ENCODE results near the gene STOX1. TPM values are rescaled to one million over a fixed set of nuclear protein-coding genes. Genes with fewer than 3 reads are reported as not detected.

Gene STOX1
- total and polyA plus RNA-seq, 2 of the 8 experiments (the other 6 are each of a cell fraction or from before 2014, with no cell fraction given): 0.92 to 2.6 TPM

DNA sequence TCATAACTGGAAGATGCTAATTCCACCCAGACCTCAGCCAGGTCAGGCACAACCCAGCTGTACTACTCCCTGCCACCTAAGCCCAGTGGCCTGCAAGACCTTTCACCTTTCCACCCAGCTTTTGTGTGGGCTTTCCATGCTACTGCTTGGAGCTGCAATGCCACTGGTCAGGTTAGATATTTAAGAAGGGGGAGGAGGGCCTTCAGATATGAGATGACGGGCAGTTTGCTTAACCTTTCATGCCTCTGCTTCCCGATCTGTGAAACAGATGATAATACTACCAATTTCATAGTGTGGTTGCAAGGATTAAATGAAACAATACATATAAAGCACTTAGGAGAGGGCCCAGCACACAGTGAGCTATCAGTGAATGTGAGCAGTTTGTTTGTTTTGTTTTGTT lies 20.9 kb downstream of the STOX1 start:
- Histone ChIP-seq H3K14ac (ENCODE audit: insufficient read length) (no peak overlapping the region), H3K23ac (ENCODE audit: insufficient read length) (no peak overlapping the region), H2BK20ac (ENCODE audit: low read length) (no peak overlapping the region), H3K79me1 (ENCODE audit: low read depth, low read length) (no peaks in the 10 kb centered on the region), H4K5ac (ENCODE audit: insufficient read length, low read depth, low read length) (peak overlapping the region; percentile 15), H3K4me3 (ENCODE audit: extremely low read depth in 1 of 4, insufficient read depth in 2 of 4, low read depth in 3 of 4, low read length in 4 of 4) (no peak overlapping the region), H2BK15ac (ENCODE audit: low read length) (no peak overlapping the region), H3K18ac (ENCODE audit: extremely low read depth, low read length) (no peak overlapping the region), H2BK120ac (replicated peaks; ENCODE audit: low read depth, low read length) (no peak overlapping the region), H2AFZ (ENCODE audit: low read length) (no peak overlapping the region), H3K9ac (replicated peaks in 1 of 4; ENCODE audit: extremely low read depth in 1 of 4, low read depth in 3 of 4, low read length in 3 of 4) (no peak overlapping the region), H3K23me2 (ENCODE audit: low read depth, low read length) (no peaks in the 10 kb centered on the region), H4K20me1 (replicated peaks in 1 of 2; ENCODE audit: control insufficient read depth in 1 of 2, insufficient read depth in 2 of 2, low read length in 2 of 2) (no peaks in the 10 kb centered on the region), H4K91ac (replicated peaks; ENCODE audit: insufficient read length, low read length) (no peak overlapping the region), H3K9me3 (ENCODE audit: insufficient read depth in 2 of 2, low read depth in 1 of 2, low read length in 1 of 2) (no peaks in the 10 kb centered on the region), H3K4me2 (ENCODE audit: insufficient read depth in 1 of 2, low read depth in 2 of 2, low read length in 2 of 2) (no peak overlapping the region), H2AK5ac (ENCODE audit: low read depth, low read length) (no peak overlapping the region), H3K79me2 (ENCODE audit: control insufficient read depth in 1 of 2, insufficient read depth in 2 of 2, low read length in 2 of 2) (no peaks in the 10 kb centered on the region), H2BK12ac (ENCODE audit: low read depth, low read length) (no peak overlapping the region), H3K56ac (replicated peaks; ENCODE audit: insufficient read length, low read depth, low read length) (no peak overlapping the region), H2BK5ac (ENCODE audit: low read depth, low read length) (no peak overlapping the region), H3K27me3 (replicated peaks in 1 of 4; ENCODE audit: control insufficient read depth in 3 of 4, extremely low read depth in 1 of 4, insufficient read depth in 3 of 4, low read length in 3 of 4) (no peaks in the 10 kb centered on the region), H3K4me1 (replicated peaks in 1 of 4; ENCODE audit: control insufficient read depth in 3 of 4, insufficient read depth in 4 of 4, low read length in 3 of 4) (no peaks in the 10 kb centered on the region), H3K4ac (replicated peaks; ENCODE audit: insufficient read length, low read depth, low read length) (no peak overlapping the region), H3K27ac (ENCODE audit: low read depth, low read length) (no peak overlapping the region), H3K36me3 (ENCODE audit: control insufficient read depth in 2 of 4, insufficient read depth in 4 of 4, low read length in 3 of 4) (no peaks in the 10 kb centered on the region), H4K8ac (ENCODE audit: extremely low read depth, insufficient read depth, low read length) (no peak overlapping the region)
- DNase-seq (ENCODE audit: low read depth in 1 of 2, low spot score in 2 of 2): no peak
- ChIA-PET POLR2A (ENCODE audit: partially characterized antibody) (no interaction called here), CTCF (ENCODE audit: partially characterized antibody) (interaction anchor here (1.5 kb wide), 1 partner anchor 10 kb away, joined by 3 read pairs; no protein-coding TSS in a partner anchor)
- FAIRE-seq: no peak
- 91% methylated on average over 2 of the region's 2 CpGs; no CpG with 5 or more reads in 1 of the 2 experiments for WGBS, 2 experiments (ENCODE audit: extremely low coverage in 1 of 2, insufficient coverage in 1 of 2, insufficient read length in 1 of 2, insufficient replicate concordance in 2 of 2, low coverage in 1 of 2, low lambda C conversion rate in 2 of 2, missing lambda C conversion rate in 1 of 2)
- TF ChIP-seq TAF1 (IDR thresholded peaks at IDR 0.05; ENCODE audit: low read depth, low read length) (no peak), BCL11A (IDR thresholded peaks at IDR 0.05; ENCODE audit: low read depth in 2 of 2, low read length in 2 of 2) (no peak), NANOG (IDR thresholded peaks at IDR 0.05; ENCODE audit: insufficient read depth, low read depth, low read length, poor library complexity, severe bottlenecking) (no peak)

All from H1 (cell line).